ENCODE results near the gene CTAG1A. TPM values are rescaled to one million over a fixed set of nuclear protein-coding genes. Genes with fewer than 3 reads are reported as not detected.
"Not testable (repeated sequence)": the region's sequence is repeated elsewhere in the genome, so short reads cannot be mapped to it uniquely, and the experiment has no call there.

Gene CTAG1A
- total RNA-seq, 1 experiment from 2014 or later = not detected

DNA sequence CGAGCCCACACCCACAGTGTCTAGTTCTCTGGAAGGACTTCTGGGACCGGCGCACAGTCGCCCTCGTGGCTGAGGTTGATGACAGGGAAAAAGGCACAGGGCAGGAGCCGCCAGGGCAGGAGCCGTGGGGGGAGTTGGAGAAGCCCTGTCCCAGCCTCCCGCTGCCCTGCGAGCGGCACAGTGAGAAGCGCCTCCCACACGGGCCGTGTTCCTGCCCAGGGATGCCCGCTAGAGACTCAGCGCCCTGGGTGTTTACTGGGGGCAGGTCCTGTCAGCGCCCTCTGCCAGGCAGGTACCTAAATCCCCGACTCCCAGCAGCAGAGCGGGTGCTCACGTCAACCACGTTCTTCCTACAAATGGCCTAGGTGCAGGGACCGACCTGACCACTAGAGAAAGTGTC lies 26.0 kb upstream of the CTAG1A start:
- BruUV-seq (replicated peaks); DNase-seq; H3K27ac Mint-ChIP-seq (ENCODE audit: unreplicated experiment); H3K4me3 Mint-ChIP-seq (ENCODE audit: low read depth, unreplicated experiment); H3K9me3 Mint-ChIP-seq (ENCODE audit: low read depth, unreplicated experiment); H3K36me3 Mint-ChIP-seq (ENCODE audit: insufficient read depth, unreplicated experiment); H3K27me3 Mint-ChIP-seq (ENCODE audit: unreplicated experiment); intact Hi-C loops (cut with micrococcal nuclease; ENCODE audit: unreplicated experiment); CTCF ChIA-PET; H3K4me1 Mint-ChIP-seq (ENCODE audit: low read depth, unreplicated experiment): not testable (repeated sequence)

DNA sequence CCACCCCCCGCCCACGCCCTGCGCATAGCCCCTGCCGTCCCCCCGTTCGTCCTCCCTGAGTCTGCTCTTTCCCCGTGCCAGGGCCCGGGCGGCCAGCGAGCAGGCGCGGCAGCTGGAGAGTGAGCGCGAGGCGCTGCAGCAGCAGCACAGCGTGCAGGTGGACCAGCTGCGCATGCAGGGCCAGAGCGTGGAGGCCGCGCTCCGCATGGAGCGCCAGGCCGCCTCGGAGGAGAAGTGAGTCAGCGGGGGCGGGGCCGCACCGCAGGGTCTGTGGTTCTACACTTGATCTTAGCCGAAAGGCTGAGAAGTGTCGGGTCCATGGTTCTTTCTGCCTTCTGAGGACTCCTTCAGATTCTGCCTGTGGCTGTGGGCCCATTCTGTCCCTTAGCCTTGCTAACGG lies 24.6 kb upstream of the CTAG1A start:
- H3K27me3 Mint-ChIP-seq (ENCODE audit: unreplicated experiment); H3K9me3 Mint-ChIP-seq (ENCODE audit: low read depth, unreplicated experiment); H3K36me3 Mint-ChIP-seq (ENCODE audit: insufficient read depth, unreplicated experiment); DNase-seq; CTCF ChIA-PET; H3K4me1 Mint-ChIP-seq (ENCODE audit: low read depth, unreplicated experiment); H3K4me3 Mint-ChIP-seq (ENCODE audit: low read depth, unreplicated experiment); BruUV-seq (replicated peaks); intact Hi-C loops (cut with micrococcal nuclease; ENCODE audit: unreplicated experiment); H3K27ac Mint-ChIP-seq (ENCODE audit: unreplicated experiment): not testable (repeated sequence)

DNA sequence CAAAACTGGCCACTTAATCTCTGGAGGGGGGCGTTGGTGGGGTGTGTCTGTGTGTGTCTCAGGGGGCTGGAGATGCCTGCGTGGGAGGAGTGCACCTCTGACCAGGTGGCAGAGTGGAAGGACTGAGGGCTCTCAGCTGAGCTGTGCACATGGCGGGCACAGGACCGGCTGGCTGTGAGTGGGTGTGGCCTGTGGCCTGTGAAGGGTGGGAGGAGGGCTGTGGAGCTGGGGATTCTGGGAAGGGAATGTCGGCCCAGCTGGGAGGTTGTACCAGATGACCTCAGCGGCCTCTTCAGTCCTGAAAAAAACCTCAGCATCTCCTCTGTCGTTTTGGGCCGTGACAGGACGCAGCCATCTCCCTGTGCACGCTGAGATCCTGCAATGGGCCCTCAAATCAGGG lies 22.6 kb upstream of the CTAG1A start:
- intact Hi-C loops (cut with micrococcal nuclease; ENCODE audit: unreplicated experiment); BruUV-seq (replicated peaks); H3K9me3 Mint-ChIP-seq (ENCODE audit: low read depth, unreplicated experiment); H3K4me1 Mint-ChIP-seq (ENCODE audit: low read depth, unreplicated experiment); H3K27ac Mint-ChIP-seq (ENCODE audit: unreplicated experiment); DNase-seq; CTCF ChIA-PET; H3K27me3 Mint-ChIP-seq (ENCODE audit: unreplicated experiment); H3K36me3 Mint-ChIP-seq (ENCODE audit: insufficient read depth, unreplicated experiment); H3K4me3 Mint-ChIP-seq (ENCODE audit: low read depth, unreplicated experiment): not testable (repeated sequence)

DNA sequence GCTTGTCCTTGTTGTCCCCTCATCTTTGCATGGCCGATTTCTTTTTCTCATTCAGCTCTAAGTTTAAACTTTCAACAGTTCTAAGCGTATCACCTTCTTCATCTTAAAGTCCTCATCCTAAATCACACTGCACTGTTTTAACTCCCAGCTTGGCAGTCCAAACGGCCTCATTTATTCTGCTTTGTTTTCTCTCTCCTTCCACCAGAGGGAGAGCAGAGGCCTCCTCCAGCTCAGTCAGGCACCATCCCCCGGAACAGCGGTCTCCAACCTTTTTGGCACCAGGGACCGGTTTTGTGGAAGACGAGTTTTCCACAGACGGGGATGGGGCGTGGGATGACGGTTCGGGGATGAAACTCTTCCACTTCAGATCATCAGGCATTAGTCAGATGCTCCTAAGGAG lies 14.6 kb upstream of the CTAG1A start:
- CTCF ChIA-PET; H3K4me3 Mint-ChIP-seq (ENCODE audit: low read depth, unreplicated experiment); H3K27me3 Mint-ChIP-seq (ENCODE audit: unreplicated experiment); H3K27ac Mint-ChIP-seq (ENCODE audit: unreplicated experiment); DNase-seq; H3K9me3 Mint-ChIP-seq (ENCODE audit: low read depth, unreplicated experiment); BruUV-seq (replicated peaks); H3K36me3 Mint-ChIP-seq (ENCODE audit: insufficient read depth, unreplicated experiment); H3K4me1 Mint-ChIP-seq (ENCODE audit: low read depth, unreplicated experiment); intact Hi-C loops (cut with micrococcal nuclease; ENCODE audit: unreplicated experiment): not testable (repeated sequence)

DNA sequence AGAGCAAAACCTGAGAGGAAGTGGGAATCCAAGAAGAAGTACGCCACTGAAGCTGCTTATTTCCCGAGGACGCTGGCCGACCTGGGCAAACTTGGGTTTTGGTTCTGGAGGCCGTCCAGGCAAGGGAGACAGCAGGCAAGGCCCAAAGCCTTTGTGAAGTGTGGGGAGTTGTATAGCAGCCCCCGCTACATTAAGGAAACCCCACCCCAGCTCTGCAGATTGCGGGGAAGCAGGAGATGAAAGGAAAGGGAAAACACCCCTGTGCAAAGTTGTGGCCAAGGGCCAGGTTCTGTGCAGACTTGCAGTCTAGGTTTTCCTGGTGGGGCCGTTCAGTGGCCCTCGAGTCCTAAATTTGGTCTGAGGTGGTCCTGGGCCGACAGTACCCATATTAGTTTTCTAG lies 11.9 kb upstream of the CTAG1A start:
- DNase-seq; H3K4me3 Mint-ChIP-seq (ENCODE audit: low read depth, unreplicated experiment); intact Hi-C loops (cut with micrococcal nuclease; ENCODE audit: unreplicated experiment); BruUV-seq (replicated peaks); CTCF ChIA-PET; H3K27me3 Mint-ChIP-seq (ENCODE audit: unreplicated experiment); H3K9me3 Mint-ChIP-seq (ENCODE audit: low read depth, unreplicated experiment); H3K27ac Mint-ChIP-seq (ENCODE audit: unreplicated experiment); H3K4me1 Mint-ChIP-seq (ENCODE audit: low read depth, unreplicated experiment); H3K36me3 Mint-ChIP-seq (ENCODE audit: insufficient read depth, unreplicated experiment): not testable (repeated sequence)

DNA sequence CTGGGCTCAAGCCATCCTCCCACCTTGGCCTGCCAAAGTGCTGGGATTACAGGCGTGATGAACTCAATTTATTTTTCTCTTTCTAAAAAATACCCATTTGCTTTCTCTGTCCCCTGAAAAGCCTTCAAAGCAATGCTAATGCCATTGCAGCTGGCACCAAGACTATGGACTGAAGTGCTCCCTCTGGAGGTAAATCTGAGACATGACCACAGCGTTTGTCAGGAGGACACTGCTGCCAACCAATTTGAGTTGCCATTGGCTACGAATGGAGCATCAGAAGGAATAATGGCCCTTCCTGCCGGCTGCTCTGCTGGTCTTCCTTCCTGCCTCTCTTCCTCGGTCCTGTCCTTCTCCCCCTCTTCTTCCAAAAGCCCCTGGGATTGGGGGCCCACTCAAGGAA lies 9.9 kb upstream of the CTAG1A start:
- H3K4me3 Mint-ChIP-seq (ENCODE audit: low read depth, unreplicated experiment); H3K36me3 Mint-ChIP-seq (ENCODE audit: insufficient read depth, unreplicated experiment); BruUV-seq (replicated peaks); H3K27me3 Mint-ChIP-seq (ENCODE audit: unreplicated experiment); intact Hi-C loops (cut with micrococcal nuclease; ENCODE audit: unreplicated experiment); H3K27ac Mint-ChIP-seq (ENCODE audit: unreplicated experiment); H3K4me1 Mint-ChIP-seq (ENCODE audit: low read depth, unreplicated experiment); H3K9me3 Mint-ChIP-seq (ENCODE audit: low read depth, unreplicated experiment); DNase-seq; CTCF ChIA-PET: not testable (repeated sequence)

DNA sequence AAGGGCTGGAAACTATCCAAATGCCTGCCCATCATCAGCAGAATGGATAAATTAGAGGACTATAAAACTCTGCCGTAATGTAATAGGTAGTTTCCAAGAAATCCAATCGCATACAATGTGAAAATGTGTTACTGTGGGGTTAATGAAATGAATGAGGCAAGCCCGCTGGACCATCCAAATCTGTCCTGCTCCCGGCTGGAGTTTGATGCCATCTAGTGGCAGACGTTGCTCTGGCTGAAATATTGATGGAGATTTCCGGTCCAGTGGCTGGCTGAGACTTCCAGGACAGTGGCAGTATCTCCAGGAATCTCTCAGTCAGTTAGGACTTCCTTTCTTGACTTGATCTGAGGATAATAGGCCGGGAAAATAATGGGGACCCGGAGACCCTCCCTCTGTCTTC lies 1.9 kb upstream of the CTAG1A start:
- CTCF ChIA-PET; DNase-seq; intact Hi-C loops (cut with micrococcal nuclease; ENCODE audit: unreplicated experiment); H3K36me3 Mint-ChIP-seq (ENCODE audit: insufficient read depth, unreplicated experiment); BruUV-seq (replicated peaks); H3K9me3 Mint-ChIP-seq (ENCODE audit: low read depth, unreplicated experiment); H3K27ac Mint-ChIP-seq (ENCODE audit: unreplicated experiment); H3K4me1 Mint-ChIP-seq (ENCODE audit: low read depth, unreplicated experiment); H3K4me3 Mint-ChIP-seq (ENCODE audit: low read depth, unreplicated experiment); H3K27me3 Mint-ChIP-seq (ENCODE audit: unreplicated experiment): not testable (repeated sequence)

DNA sequence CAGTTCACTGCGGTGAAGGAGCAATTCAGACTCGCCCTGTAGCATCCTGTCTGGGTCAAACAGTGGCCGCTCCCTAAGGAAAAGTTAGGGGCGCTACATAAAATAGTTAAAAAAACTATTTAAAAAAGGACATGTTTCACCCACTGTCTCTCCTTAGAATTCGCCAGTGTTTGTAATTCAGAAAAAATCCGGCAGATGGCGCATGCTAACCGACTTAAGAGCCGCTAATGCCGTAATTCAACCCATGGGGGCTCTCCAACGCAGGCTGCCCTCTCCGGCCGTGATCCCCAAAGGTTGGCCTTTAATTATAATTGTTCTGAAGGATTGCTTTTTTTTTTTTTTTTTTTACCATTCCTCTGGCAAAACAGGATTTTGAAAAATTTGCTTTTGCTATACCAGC lies 5.5 kb downstream of the CTAG1A start:
- intact Hi-C loops (cut with micrococcal nuclease; ENCODE audit: unreplicated experiment); H3K4me1 Mint-ChIP-seq (ENCODE audit: low read depth, unreplicated experiment); DNase-seq; H3K27ac Mint-ChIP-seq (ENCODE audit: unreplicated experiment); H3K4me3 Mint-ChIP-seq (ENCODE audit: low read depth, unreplicated experiment); CTCF ChIA-PET; H3K36me3 Mint-ChIP-seq (ENCODE audit: insufficient read depth, unreplicated experiment); H3K9me3 Mint-ChIP-seq (ENCODE audit: low read depth, unreplicated experiment); BruUV-seq (replicated peaks): not testable (repeated sequence)
- peaks cover 42% of the 10 kb centered on the region for H3K27me3 Mint-ChIP-seq (ENCODE audit: unreplicated experiment)

Data from Calu3 (cell line).